Esophagus mucosa (tissue), 1 donor: ENCODE results near the gene PKN2. TPM values are rescaled to one million over a fixed set of nuclear protein-coding genes. Genes with fewer than 3 reads are reported as not detected.
A peak's percentile ranks its signal among the peaks of the same experiment; 100 is the strongest.
"Not testable (repeated sequence)": the region's sequence is repeated elsewhere in the genome, so short reads cannot be mapped to it uniquely, and the experiment has no call there.

Source experiments
- ATAC-seq: fragments of 200-7000 bp; cut with Tn5 transposase; one replicate; pipeline ENCODE4 v1.9.1; 2020
- total RNA-seq: library from RNA; stranded (reverse); gene quantifications from one replicate; pipeline ENCODE4 v1.2.4, GENCODE V29; 2023
- donor health status: DM: yes; HTN: yes; CAD: no.

Gene PKN2
- total RNA-seq, 1 donor from 2014 or later, result 34.5 TPM

GRCh38 chr1:88680471-88680870 lies 3.6 kb upstream of the PKN2 start:
- no peak for ATAC-seq

- ATAC-seq, result no peak
These were observed 3.0 kb upstream of the PKN2 start for GRCh38 chr1:88680911-88681622.

- peak; percentile 62 for ATAC-seq
These were observed 597 bp downstream of the PKN2 start for GRCh38 chr1:88684482-88685258.

GRCh38 chr1:88685259-88685620 lies 1.2 kb downstream of the PKN2 start:
- ATAC-seq, result no peak

- ATAC-seq, result no peak
These were observed 7.5 kb downstream of the PKN2 start for GRCh38 chr1:88691540-88691939.

- ATAC-seq, result no peak
These were observed 11.7 kb downstream of the PKN2 start for GRCh38 chr1:88695781-88696180.

- no peak for ATAC-seq
These were observed 13.4 kb downstream of the PKN2 start for GRCh38 chr1:88697503-88697902.

GRCh38 chr1:88698140-88698539 lies 14.1 kb downstream of the PKN2 start:
- no peak for ATAC-seq

- no peak for ATAC-seq
These were observed 14.7 kb downstream of the PKN2 start for GRCh38 chr1:88698764-88699163.

- no peak for ATAC-seq
These were observed 16.4 kb downstream of the PKN2 start for GRCh38 chr1:88700425-88701013.

GRCh38 chr1:88701275-88701674 lies 17.2 kb downstream of the PKN2 start:
- ATAC-seq, result peak; percentile 38

GRCh38 chr1:88701793-88702192 lies 17.7 kb downstream of the PKN2 start:
- peak; percentile 29 for ATAC-seq

- ATAC-seq, result peak; percentile 96
These were observed 23.9 kb downstream of the PKN2 start for GRCh38 chr1:88708011-88708410.

GRCh38 chr1:88712907-88713306 lies 28.8 kb downstream of the PKN2 start:
- not testable (repeated sequence) for ATAC-seq

- ATAC-seq, result not testable (repeated sequence)
These were observed 32.5 kb downstream of the PKN2 start for GRCh38 chr1:88716571-88716970.

- no peak for ATAC-seq
These were observed 38.4 kb downstream of the PKN2 start for GRCh38 chr1:88722492-88722891.

GRCh38 chr1:88726697-88727096 lies 42.6 kb downstream of the PKN2 start:
- ATAC-seq, result no peak

- ATAC-seq, result no peak
These were observed 43.1 kb downstream of the PKN2 start for GRCh38 chr1:88727205-88727604.

- no peak for ATAC-seq
These were observed 45.2 kb downstream of the PKN2 start for GRCh38 chr1:88729297-88729696.

GRCh38 chr1:88730132-88730675 lies 46.1 kb downstream of the PKN2 start:
- ATAC-seq, result no peak

GRCh38 chr1:88730995-88731394 lies 46.9 kb downstream of the PKN2 start:
- ATAC-seq, result no peak

- peak; percentile 11 for ATAC-seq
These were observed 47.6 kb downstream of the PKN2 start for GRCh38 chr1:88731475-88732269.

GRCh38 chr1:88735382-88735781 lies 51.3 kb downstream of the PKN2 start:
- no peak for ATAC-seq
